GM12873 (cell line): ENCODE measurements around the gene JMJD8.
A peak's percentile ranks its signal among the peaks of the same experiment; 100 is the strongest.

Source experiments
- TF ChIP-seq, protein P1 (sequence below): IDR thresholded peaks from 2 replicates; pipeline ENCODE4 v1.5.1; 2012; ENCODE audit warnings: low read depth, mild to moderate bottlenecking, moderate library complexity, low read length, control low read depth; ENCODE audit not compliant: insufficient read depth; ENCODE audit errors: missing control alignments

Gene JMJD8

DNA sequence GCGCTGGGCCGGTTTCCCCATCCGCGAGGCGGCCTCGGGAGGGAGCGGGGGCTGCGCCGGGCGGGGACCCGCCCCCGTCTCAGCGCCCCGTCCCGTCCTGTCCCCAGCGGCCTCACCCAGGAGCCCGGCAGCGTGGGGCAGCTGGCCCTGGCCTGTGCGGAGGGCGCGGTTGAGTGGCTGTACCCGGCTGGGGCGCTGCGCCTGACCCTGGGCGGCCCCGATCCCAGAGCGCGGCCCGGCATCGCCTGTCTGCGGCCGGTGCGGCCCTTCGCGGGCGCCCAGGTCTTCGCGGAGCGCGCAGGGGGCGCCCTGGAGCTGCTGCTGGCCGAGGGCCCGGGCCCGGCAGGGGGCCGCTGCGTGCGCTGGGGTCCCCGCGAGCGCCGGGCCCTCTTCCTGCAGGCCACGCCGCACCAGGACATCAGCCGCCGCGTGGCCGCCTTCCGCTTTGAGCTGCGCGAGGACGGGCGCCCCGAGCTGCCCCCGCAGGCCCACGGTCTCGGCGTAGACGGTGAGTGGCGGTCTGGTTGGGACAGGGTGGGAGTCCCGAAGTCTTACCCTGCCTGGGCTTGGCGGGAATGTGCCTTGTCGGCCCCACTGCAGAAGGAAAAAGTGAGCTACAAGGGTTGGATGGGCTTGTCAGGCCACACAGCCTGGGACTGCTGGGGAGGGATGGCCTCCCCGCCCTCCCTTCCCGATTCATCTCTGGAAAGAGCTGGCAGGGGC is 31.5 kb upstream of the JMJD8 start:
- TF ChIP-seq, protein P1, sequence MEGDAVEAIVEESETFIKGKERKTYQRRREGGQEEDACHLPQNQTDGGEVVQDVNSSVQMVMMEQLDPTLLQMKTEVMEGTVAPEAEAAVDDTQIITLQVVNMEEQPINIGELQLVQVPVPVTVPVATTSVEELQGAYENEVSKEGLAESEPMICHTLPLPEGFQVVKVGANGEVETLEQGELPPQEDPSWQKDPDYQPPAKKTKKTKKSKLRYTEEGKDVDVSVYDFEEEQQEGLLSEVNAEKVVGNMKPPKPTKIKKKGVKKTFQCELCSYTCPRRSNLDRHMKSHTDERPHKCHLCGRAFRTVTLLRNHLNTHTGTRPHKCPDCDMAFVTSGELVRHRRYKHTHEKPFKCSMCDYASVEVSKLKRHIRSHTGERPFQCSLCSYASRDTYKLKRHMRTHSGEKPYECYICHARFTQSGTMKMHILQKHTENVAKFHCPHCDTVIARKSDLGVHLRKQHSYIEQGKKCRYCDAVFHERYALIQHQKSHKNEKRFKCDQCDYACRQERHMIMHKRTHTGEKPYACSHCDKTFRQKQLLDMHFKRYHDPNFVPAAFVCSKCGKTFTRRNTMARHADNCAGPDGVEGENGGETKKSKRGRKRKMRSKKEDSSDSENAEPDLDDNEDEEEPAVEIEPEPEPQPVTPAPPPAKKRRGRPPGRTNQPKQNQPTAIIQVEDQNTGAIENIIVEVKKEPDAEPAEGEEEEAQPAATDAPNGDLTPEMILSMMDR: peak; percentile 13

DNA sequence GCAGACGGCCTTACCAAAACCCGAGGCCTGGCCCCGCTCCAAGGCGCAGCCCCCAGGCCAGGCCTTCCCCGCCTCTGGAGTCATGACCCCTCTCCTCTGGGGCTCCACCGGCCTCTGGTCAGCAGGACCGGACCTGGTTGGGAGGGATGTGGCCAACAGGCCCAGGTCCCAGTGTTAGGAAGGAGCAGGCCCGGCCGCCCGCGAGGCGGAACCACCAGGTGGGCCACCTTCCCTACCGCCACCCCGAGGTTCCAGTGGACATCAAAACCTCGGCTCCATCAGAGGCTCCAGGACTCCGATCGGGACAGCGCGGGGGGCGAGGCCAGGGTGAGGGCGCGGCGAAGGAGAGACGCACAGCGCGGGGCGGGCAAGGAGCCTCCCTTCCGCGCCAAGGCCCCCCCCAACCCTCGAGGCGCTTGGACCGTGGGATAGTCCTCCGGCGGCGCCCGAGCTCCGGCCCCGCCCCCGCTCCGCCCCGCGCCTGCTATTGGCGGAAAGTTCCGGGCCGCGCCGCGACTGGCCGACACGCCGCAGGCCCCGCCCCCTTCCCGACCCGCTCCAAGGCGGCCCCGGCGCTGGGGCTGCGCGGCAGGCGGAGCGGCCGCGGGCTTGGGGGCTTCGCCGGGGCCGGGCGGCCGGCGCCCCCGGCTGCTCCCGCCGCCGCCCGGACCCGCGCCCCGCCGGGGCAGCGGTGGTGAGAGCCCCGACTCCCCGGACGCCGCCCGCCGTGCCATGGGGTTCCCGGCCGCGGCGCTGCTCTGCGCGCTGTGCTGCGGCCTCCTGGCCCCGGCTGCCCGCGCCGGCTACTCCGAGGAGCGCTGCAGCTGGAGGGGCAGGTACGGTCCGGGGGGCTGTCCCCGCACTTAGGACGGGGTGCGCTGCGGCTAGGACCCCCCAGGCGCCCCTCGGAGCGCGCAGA is 30.7 kb upstream of the JMJD8 start, which contains the start of gene METRN:
TSS of gene METRN (plus strand) at position 561 of the 919 bp plus-strand sequence. CDS start at position 733, 172 bp downstream.
- TF ChIP-seq, protein P1: no peak

DNA sequence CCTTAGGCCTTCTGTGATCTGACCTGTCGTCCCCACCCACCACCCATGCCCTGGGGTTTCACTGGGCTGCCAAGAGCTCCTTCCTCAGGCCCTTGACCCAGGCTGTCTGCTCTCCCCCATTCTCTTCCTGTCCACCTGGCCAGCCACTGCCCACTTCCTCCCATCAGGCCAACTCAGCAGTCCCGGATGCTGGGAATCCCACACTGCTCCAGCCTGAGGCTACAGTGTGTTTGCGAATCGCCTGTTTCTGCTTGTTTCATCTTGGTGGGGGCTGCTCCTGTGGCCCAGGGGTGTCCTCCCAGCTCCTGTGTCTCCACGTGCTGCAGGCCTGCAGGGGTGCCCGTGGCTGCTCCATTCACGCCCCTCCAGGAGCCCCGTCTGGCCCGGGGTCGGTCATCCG is 29.9 kb upstream of the JMJD8 start:
- TF ChIP-seq, protein P1: no peak

DNA sequence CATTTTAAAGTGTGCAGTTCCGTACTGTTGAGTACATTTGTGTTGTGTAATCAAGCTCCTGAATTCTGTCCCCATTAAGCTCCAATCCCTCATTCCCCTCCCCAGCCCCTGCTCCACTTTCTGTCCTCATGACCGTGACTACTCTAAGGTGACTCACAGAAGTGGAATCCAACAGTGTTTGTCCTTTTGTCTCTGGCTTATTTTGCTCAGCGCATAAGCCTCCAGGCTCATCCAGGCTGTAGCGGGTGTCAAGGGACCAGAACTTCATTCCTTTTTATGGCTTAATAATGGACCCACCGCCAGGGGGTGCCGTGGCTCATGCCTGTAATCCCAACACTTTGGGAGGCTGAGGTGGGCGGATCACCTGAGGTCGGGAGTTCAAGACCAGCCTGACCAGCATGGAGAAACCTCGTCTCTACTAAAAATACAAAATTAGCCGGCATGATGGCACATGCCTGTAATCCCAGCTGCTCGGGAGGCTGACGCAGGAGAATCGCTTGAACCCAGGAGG is 28.7 kb upstream of the JMJD8 start:
- TF ChIP-seq, protein P1: peak; percentile 53

DNA sequence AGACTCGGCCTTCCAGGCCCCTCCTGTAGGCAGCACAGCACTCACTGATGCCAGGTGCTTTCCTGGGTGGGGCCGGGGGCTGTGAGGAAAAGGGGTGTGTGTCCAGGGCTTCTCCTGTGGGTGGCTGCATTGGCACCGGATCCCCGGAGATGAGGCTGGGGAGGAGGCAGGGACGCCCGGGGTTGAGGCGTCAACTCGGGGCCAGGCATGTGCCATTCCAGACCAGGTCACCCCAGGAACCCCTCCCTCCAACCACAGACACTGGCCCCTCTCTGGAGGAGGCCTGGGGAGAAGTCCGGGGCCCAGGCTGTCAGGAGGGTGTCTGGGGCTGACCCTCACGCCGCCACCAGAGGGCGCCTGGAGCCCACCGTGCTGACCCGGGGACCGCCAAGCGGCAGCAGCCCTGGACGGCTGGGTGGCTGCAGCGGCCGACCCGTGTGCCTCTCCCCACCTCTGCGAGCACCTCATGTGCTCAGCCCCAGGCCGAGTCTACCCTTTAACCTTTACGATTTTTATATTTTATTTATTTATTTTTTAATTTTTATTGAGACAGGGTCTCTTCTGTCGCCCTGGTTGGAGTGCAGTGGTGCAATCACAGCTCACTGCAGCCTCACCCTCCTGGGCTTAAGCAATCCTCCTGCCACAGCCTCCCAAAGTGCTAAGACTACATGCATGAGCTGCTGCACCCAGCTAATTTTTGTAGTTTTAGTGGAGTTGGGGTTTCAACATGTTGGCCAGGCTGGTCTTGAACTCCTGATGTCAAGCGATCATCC is 27.6 kb upstream of the JMJD8 start:
- TF ChIP-seq, protein P1: peak; percentile 95

DNA sequence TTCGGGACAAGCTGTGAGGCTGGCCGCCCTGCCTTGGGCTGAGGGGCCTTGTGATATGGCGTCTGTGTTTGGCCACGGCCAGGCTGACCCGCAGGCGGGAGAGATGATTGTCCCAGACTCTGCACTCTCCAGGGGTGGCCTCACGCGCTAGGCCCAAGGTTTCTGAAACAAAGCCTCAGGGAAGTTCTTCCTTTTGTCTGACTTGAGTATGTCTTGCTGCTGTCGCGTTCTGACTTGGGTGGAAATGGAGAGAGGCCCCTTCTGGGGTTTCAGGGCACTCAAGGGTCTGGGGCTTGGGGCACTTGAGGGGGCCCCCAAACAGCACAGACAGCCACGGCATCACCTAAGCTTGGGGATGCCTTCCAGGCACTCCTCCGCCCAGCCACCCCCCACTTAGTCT is 26.9 kb upstream of the JMJD8 start:
- TF ChIP-seq, protein P1: no peak

DNA sequence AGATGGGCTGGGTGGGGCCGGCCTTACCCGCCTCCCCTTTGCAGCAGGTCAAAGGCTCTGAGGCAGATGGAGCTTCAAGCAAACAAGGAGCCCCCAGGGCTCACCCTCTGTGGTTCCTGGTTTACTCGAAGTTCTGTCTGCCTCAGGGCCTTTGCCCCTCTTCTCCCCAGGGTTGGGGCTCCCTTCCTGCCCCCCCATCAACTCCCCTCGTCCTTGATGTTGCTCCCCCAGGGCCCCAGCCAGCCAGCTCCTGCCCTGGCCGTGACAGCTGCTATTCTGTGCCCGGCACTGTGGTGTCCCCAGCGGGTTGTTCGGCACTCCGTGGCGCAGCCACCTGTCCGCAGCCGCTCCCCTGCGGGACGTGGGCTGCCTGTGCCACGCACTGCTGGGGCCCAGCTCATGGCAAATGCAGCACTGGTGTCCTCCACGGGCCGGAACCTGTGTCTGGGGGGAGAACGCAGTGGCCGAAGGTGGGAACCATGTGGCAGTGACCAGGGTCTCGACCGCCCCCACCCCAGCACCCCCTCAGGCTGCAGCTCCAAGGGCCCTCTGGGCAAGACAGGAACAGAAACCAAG is 26.5 kb upstream of the JMJD8 start:
- TF ChIP-seq, protein P1: no peak
